ENCODE data around the gene CCDC201.

The CCDC201 gene

DNA sequence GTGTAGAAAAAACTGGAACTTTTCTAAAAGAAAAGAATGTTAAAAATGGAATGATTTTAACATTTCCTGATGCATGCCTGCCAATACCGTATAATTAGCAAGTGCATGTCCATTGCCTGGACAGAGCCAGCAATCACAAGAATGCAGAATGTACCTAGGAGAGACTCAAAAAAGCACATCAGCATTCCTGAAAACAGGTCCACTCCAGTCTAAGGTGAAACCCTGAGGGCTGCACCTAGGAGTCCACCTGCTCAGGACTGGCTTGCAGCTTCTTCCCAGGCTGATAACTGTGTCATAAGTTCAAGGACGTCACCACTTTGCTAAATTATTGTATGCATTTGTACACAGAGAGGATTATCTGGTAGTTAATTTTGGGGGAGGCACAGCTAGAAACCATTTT is 5.4 kb downstream of the CCDC201 start:
- TF ChIP-seq, protein P1, sequence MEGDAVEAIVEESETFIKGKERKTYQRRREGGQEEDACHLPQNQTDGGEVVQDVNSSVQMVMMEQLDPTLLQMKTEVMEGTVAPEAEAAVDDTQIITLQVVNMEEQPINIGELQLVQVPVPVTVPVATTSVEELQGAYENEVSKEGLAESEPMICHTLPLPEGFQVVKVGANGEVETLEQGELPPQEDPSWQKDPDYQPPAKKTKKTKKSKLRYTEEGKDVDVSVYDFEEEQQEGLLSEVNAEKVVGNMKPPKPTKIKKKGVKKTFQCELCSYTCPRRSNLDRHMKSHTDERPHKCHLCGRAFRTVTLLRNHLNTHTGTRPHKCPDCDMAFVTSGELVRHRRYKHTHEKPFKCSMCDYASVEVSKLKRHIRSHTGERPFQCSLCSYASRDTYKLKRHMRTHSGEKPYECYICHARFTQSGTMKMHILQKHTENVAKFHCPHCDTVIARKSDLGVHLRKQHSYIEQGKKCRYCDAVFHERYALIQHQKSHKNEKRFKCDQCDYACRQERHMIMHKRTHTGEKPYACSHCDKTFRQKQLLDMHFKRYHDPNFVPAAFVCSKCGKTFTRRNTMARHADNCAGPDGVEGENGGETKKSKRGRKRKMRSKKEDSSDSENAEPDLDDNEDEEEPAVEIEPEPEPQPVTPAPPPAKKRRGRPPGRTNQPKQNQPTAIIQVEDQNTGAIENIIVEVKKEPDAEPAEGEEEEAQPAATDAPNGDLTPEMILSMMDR (IDR thresholded peaks at IDR 0.05): no peak

DNA sequence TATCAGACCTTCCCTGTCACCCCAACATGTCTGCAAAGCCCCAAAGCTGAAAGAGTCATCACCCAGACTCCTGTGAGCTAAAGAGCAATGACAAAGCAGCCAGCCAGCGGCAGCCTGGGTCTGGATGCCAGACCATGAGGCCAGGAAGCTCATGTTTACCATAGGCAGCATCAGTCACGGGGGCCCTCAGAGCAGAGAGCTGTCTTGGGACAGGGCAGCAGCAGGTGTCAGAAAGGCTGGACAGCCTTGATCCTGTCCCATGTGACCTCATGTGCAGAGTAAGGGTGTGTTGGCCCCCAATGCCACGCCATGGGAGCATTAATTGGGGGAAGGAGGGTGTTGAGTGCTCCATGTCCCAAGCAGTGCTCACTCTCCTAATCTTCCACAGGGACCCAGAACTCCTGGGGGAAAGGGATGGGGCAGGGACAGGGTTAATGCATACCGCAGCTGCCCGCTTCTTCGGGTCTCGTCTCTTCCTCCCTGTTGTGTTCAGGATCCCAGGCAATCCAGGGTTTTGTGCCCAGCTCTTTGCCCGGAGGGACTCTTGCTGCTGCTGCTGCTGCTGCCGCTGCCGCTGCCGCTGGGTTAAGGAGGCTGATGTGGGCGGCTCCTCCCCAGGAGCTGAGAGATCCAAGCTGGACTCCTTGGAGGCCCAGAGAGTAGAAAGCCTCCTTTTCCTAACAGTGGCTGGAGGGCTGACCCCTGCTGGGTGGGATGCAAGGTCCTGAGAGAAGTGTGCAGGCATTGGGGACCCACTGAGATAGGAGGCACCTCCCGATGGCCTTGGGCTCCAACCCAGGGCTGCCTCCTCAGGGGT is 7.1 kb downstream of the CCDC201 start:
- TF ChIP-seq, protein P1 (IDR thresholded peaks at IDR 0.05): no peak

DNA sequence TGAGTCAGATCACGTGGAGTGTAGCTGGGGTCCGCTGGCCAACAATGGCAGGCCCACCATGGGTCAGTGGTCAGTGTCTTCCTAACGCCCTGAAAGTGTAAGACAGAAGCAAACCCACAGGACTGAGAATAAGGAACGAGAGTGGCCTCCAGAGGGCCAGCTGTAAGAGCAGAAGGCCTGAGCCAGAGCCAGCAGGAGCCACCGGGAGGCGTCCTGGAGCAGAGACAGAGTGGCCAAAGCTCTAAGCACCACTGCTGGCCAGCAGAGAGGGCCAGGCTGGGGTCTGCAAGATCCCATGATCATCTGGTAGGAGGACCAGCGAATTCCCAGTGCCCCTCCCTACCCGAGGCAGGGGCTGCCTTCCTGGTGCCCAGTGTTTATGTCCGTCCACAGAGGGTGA is 9.2 kb downstream of the CCDC201 start:
- TF ChIP-seq, protein P1 (IDR thresholded peaks at IDR 0.05): no peak

DNA sequence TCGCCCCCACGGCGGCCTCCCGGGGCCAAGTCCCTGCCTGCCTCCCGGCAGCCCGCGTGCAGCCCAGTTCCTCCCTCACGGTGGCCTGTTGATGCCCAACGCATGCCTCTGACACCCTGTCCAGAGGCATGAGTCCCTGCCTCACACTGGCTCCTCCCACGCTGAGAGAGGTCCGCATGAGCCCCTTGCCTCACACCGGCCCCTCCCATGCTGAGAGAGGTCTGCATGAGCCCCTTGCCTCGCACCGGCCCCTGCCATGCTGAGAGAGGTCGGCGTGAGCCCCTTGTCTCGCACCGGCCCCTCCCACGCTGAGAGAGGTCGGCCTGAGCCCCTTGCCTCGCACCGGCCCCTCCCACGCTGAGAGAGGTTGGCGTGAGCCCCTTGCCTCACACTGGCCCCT is 59.9 kb downstream of the CCDC201 start:
- TF ChIP-seq, protein P1 (IDR thresholded peaks at IDR 0.05): no peak
